NOMO-1 treated with DMSO at 0.1 percent for 48 hours (cell line): ENCODE data around the gene CORO2B.

Experiments used
- DNase-seq: peaks from one replicate; lab custom pipeline; 2025; ENCODE audit not compliant: unreplicated experiment; lab: John Stamatoyannopoulos, UW

CORO2B gene

GRCh38 chr15:68589783-68590710 is 11.3 kb downstream of the CORO2B start:
- no peak for DNase-seq

GRCh38 chr15:68590721-68591389 is 12.1 kb downstream of the CORO2B start:
- DNase-seq, result no peak

GRCh38 chr15:68592054-68592453 is 13.3 kb downstream of the CORO2B start:
- DNase-seq, result no peak

- no peak for DNase-seq
These were observed 13.8 kb downstream of the CORO2B start for GRCh38 chr15:68592544-68592943.

- no peak for DNase-seq
These were observed 14.5 kb downstream of the CORO2B start for GRCh38 chr15:68593341-68593740.

- no peak for DNase-seq
These were observed 15.2 kb downstream of the CORO2B start for GRCh38 chr15:68593828-68594532.

- DNase-seq, result no peak
These were observed 15.9 kb downstream of the CORO2B start for GRCh38 chr15:68594533-68595259.

GRCh38 chr15:68595260-68595564 is 16.4 kb downstream of the CORO2B start:
- DNase-seq, result no peak

GRCh38 chr15:68595761-68596160 is 17.0 kb downstream of the CORO2B start:
- no peak for DNase-seq

- DNase-seq, result no peak
These were observed 17.9 kb downstream of the CORO2B start for GRCh38 chr15:68596691-68597090.

GRCh38 chr15:68597581-68597980 is 18.8 kb downstream of the CORO2B start:
- no peak for DNase-seq

- no peak for DNase-seq
These were observed 19.7 kb downstream of the CORO2B start for GRCh38 chr15:68598171-68599152.

GRCh38 chr15:68599153-68599545 is 20.4 kb downstream of the CORO2B start:
- no peak for DNase-seq

- DNase-seq, result no peak
These were observed 20.8 kb downstream of the CORO2B start for GRCh38 chr15:68599560-68600071.

GRCh38 chr15:68601206-68602197 is 22.7 kb downstream of the CORO2B start:
- no peak for DNase-seq

- no peak for DNase-seq
These were observed 23.8 kb downstream of the CORO2B start for GRCh38 chr15:68602459-68603215.

- DNase-seq, result no peak
These were observed 24.4 kb downstream of the CORO2B start for GRCh38 chr15:68603216-68603595.

GRCh38 chr15:68603951-68604350 is 25.2 kb downstream of the CORO2B start:
- DNase-seq, result no peak
